ENCODE measurements around the gene UBE3A.
"Not testable (repeated sequence)": the region's sequence is repeated elsewhere in the genome, so short reads cannot be mapped to it uniquely, and the experiment has no call there.

UBE3A gene

DNA sequence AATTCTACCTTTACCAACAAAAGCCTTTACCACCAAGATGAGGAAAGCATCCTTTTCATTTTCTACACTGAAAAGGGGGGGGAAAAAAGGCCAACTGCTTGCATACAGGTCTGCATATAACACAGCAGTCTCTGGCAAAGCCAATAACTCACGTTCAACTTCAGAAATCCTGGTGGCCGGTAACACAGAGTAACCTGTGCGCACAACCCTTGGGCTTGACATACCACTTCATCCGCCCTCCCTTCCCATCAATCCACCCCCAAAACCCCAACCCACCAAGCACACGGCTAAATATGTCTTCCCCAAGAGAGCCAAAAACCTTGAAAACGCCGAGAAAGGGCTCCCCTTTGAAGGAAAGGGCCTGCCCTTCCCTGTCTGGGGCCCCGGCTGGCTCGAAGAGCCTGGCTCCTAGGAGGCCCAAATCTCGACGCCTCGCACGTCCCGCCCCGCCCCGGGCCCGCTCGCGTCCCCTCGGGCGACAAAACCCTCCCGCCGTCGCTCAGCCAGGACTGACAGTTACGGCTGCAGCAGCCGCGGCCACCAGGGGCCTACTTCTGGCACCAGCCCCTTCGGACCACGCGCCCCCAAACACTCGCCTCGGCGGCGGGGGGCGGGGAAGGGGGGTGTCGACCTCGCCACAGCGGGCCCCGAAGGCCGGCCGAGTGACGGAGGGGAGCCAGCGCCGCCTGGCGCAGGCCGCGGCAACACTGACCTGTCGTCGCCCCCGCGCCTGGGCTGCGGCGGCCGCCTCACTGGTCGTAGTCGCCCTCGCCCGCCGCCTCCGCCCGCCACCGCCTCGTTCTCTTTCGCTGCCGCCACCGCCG lies 835 bp downstream of the UBE3A start:
- peak; percentile 32 for DNase-seq (ENCODE audit: low read depth)

DNA sequence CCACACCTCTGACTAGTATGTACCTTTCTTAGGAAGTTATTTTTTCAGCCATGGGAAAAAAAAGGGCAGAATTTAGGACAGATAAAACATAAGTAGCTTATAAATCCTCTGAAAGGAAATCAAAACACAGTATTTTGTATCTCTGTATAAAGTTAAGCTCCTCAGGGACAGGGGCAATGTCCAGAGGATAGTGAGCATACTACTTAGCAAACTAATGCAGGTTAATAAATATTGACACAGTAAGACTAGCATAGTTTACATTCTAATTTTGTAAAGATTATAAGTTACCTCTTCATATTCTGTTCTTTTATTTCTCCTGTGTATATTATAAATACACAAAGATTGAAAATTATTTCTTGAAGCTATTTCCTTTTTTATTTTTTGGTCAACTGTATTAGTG lies 2.1 kb downstream of the UBE3A start:
- DNase-seq (ENCODE audit: low read depth), result no peak

DNA sequence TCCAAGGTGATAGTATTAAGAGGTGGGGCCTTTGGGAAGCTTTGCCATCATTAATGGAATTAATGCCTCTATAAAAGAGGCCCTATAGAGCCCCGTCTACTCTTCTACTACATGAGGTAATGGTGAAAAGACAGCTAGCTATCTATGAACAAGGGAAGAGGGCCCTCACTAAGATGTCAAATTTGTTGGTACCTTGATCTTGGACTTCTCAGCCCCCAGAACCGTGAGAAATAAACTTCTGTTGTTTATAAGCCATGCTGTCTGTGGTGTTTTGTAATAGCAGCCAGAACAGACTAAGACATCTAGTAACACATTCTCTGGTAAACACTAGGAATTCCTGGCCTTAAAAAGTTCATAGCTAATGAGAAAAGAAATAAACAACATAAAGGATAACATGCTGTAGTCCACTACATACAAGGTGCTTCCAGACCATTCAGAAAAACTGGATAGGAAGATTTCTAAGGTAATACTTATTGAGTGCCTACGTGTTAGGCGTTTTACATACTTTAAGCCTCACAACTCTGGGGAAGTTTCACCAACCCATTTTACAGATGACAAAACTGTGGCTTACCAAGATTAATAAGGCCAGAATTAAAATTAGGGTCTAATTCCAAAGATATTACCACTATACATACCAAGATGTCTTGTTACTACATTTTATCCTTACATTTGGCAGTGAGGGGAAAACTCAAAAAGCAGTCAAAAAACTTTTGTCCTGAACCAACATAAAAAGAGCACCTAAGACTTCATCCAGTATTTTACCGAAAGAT lies 3.2 kb downstream of the UBE3A start:
- DNase-seq (ENCODE audit: low read depth), result no peak

DNA sequence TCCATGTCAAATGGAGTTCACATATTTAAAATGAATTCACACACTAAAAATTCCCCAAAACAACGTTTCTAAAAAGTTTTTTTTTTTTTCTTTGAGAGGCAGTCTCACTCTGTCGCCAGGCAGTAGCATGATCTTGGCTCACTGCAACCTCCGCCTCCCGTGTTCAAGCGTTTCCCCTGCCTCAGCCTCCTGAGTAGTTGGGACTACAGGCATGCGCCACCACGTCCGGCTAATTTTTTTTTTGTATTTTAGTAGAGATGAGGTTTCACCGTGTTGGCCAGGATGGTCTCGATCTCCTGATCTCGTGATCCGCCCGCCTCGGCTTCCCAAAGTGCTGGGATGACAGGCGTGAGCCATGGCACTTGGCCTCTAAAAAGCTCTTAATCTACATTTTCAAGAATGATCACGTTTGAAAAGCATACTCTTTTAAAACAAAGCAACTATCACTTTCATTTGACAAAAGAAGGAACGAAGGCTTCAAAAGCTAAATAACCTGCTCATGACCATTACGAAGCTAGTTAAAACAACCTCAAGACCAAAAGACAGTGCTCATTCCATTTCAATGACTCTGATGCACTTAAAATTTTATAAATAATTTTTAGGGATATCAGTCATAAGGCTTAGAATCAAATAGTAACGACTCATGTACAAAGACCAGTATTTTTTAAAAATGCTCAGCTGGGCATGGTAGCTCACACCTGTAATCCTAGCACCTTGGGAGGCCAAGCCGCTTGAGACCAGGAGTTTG lies 5.5 kb downstream of the UBE3A start:
- DNase-seq (ENCODE audit: low read depth), result no peak

DNA sequence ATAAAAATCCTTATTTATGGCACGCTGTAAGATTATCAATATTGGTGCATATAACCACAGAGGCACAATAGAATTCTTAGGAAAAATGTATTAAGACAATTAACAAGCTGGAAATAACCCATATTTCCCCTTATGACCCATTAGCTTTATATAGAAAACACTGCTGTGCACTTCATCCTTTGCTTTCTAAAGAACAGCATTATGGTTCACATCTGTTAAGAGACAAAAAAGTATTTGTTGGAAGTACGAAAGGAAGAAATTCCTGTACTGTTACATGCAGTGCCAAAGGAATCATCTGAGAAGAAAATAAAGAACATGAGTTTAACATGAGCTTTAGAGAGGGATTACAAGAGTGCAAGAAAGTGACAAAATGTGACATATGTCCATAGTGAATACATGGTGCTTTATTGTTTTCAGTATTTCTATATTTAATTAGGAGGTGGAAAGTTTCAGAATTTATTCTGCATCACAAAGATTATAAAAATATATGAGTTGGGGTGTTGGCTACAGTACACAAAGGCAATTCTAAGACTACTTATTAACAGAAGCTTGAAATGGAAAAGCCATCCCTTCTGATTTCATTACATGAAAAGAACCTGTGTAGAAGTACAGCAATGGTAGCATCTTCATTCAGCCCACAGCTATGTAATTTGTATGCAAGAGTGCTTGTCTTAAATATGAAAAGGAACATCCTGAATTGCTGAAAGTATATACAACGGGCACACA lies 6.8 kb downstream of the UBE3A start:
- no peak for DNase-seq (ENCODE audit: low read depth)

DNA sequence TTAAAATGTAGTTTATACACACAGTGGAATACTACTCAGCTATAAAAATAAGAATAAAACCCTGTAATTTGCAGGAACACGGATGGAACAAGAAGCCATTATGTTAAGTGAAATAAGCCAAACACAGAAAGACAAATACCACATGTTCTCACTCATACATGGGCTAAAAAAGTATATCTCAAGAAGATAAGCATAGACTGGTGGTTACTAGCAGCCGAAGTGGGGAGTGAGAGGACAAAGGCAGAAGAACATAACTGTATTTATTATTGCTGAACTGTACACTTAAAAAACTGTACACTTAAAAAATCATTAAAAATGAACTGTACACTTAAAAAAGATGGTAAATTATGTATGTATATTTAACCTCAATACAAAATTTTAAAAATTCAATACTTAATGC lies 11.0 kb downstream of the UBE3A start:
- DNase-seq (ENCODE audit: low read depth), result no peak

DNA sequence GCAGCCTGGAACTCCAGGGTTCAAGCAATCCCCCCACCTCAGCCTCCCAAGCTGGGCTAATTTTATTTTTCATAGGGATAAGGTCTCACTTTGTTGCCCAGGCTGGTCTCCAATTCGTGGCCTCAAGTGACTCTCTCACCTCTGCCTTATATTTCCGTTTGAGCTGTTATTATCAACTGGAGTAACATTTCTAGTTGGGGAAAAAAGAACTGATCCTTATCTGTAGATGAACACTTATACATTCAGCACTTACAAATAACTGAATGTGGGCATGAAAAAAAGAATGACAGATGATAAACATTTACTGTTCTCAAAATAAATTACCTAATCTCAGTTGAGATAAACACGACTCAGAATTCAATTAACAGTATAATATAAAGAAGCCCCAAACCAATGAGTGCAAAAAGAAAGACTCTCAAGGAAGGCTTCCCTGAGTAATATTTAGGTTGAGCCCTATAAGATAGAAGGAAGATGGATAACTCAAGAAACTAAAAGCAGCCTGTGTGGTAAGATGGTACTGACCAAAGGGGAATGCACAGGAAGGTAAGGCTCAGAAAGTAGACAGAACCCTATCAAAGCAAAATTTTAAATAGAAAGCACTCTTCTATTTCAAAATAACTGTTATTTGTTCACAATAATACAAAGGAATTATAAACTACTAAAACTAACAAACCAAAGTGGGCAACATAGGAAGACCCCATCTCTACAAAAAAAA lies 11.8 kb downstream of the UBE3A start:
- DNase-seq (ENCODE audit: low read depth), result no peak

DNA sequence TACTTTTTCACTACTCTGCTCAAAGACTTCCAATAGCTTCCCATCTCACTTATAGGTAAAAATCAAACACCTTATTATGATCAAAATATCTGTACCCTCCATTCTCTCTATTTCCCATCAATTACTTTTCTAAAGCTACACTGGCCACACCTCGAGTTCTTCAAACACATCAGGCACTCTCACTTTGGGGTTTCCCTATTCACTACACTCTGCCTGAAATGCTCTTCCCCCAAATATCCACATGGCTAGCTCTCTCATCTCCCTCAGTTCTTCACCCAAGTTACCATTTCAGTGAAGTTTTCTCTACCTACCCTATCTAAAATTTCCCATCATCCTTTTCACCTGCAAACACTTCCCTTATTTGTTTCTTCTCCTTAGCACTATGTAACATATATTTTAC lies 14.8 kb downstream of the UBE3A start:
- no peak for DNase-seq (ENCODE audit: low read depth)

DNA sequence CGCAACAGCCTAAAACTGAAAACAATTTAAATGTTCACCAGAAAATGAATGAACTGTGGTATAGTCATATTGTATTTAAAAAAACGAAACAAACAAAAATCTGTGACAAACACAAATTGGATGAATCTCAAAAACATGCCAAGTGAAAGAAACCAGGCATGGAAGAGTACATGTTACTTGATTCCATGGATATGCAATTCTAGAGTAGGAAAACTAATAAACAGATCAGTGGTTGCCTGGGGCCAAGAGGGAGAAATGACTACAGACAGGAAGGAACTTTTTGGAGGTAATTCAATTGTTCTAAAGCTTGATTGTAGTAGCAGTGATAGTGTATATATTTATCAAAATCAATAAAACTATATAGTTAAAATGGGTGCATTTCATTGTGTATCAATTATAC lies 16.8 kb downstream of the UBE3A start:
- no peak for DNase-seq (ENCODE audit: low read depth)

DNA sequence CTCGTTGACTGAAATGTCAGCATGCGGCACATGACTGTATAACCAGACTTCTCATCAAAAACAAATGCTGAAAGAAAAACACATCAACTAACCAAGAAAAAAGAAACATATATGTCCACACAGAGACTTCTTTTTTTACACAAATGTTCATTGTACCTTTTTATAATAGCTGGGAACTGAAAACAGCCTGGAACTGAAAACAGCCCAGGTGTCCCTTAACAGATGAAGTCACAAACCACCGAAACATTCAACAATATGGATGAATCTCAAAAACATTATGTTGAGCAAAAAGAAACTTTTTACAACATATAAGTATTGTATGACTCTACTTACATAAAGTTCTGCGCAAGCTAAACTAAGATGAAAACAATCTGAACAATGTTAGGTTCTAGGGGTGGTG lies 20.6 kb downstream of the UBE3A start:
- no peak for DNase-seq (ENCODE audit: low read depth)

DNA sequence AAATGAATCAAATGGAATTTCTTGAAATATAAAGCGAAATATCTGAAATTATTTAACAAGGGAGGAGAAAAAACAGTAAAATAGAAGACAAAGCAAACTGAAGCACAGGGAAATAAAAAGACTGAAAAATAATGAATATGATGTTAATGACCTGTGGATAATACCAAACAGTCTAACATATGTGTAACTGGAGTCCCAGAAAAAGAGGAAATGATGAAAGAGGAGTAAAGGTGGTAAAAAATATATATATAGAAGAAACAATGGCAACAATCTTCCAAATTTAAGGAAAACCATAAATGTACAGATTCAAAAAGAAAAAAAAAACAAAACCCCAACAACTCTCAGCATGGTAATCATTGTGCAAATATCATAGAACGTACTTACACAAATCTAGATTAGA lies 21.2 kb downstream of the UBE3A start:
- DNase-seq (ENCODE audit: low read depth), result no peak

DNA sequence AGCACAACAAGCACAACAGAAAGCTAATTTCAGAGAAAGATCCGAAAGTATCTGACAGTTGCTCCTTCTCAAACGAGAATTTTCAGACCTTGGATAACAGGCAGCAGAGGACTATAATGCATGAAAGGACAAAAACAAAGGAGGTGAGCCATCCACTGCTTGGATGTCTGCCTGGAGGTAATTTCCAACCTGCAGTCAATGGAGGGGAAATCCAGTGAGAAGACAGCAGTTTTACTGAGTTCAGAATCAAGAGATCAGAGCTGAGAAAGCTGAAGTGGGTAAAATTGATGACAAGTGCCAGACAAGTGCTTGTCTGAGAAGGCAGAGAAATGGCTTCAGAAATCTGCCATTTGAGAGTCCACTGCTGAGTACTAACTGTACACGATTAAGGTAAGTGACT lies 22.1 kb downstream of the UBE3A start:
- no peak for DNase-seq (ENCODE audit: low read depth)

DNA sequence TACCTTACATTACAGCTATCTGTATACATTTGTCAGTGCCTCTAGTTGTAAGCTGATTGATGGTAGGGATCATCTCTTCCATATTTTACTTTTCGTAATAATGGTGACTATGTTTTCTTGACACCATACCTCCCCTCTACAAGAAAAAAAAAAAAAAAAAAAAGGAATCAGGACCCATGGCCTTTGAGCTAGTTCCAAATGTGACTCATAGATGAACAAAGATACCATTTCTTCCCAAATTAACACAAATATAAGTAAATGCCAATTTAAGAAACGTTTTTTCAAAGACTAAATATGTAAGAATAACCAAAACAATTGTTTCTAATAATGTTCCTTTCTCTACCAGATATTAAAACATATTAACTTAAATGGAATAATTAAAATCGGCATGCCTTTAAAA lies 23.1 kb downstream of the UBE3A start:
- DNase-seq (ENCODE audit: low read depth), result no peak

DNA sequence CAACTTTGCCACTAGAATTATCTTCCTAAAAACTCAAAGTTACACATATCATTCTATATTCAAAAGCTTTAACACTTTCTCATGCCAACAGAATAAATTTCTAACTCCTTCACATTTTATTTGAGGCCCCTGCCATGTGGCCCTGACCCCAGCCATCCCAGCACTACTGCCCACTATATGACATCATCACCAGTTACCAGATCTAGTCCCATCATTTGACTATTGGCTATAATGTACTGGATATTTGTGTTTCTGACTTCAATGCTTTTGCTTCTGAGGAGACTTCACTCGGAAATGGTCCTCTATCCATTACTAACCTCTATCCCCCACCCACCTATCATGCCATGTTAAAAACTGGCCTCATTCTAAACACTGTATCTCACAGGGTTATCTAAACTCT lies 23.6 kb downstream of the UBE3A start:
- DNase-seq (ENCODE audit: low read depth), result no peak

DNA sequence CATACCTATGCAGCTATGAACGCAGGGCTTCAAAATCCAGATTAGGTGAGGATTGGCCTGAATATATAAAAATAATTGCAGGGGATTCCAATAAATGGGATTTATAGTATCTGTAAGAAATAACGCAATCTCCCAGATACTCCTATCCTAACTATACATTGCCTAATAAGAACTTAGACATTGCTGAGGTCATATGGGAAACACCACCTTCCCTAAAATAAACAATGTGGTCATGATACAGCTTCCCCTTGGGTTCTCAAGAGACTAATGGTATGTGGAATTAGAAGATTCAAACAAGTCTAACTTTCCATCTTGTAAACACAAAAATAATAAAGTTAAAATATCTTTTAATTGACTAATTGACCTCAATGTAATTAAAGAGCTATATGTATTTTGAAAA lies 28.2 kb downstream of the UBE3A start:
- no peak for DNase-seq (ENCODE audit: low read depth)

DNA sequence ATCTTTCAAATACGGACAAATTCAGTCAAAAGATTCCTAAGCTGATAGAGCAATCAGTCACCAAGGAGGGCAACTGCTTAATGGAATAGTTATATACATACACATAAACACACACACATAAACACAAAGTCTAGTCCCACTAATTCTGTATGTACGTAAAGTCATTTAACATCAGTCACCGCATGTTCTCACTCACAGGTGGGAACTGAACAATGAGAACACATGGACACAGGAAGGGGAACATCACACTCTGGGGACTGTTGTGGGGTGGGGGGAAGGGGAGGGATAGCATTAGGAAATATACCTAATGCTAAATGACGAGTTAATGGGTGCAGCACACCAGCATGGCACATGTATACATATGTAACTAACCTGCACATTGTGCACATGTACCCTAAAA lies 29.1 kb downstream of the UBE3A start:
- DNase-seq (ENCODE audit: low read depth), result not testable (repeated sequence)

DNA sequence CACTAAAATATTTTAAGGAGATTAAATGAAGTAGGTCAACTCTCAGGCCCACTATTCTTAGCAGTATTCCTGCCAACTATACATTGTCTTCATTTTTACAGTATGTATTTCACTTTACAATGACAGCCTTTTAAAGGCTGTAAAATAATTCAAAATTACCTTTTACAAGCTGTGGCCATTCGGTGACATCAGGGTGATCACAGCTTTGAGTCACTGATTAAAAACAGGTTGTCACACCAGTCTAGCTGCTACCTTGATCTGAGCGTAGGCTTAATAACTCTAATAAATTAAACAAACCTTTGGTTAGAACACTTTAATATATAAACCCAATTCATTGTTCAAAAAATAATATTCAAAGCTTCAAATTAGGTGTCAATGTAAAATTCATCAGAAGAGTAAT lies 29.9 kb downstream of the UBE3A start:
- no peak for DNase-seq (ENCODE audit: low read depth)

DNA sequence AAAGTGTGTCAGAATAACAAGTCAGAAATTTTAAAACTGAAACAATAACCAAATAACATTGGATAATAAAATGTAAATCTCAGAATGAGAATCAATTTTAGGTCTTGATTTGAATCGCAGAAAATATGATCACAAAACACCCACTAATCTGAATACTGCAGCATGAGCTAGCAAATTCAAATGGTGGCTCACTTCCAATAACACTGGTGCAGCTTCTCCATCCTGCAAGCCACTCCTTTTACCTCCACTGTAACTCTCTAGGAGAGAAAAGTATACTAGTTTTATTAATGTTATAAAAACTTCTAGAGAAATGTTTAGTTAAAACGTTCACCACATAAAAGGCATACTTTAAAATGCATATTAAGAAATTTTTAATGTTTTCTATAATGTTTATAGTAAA lies 30.4 kb downstream of the UBE3A start:
- DNase-seq (ENCODE audit: low read depth), result no peak

DNA sequence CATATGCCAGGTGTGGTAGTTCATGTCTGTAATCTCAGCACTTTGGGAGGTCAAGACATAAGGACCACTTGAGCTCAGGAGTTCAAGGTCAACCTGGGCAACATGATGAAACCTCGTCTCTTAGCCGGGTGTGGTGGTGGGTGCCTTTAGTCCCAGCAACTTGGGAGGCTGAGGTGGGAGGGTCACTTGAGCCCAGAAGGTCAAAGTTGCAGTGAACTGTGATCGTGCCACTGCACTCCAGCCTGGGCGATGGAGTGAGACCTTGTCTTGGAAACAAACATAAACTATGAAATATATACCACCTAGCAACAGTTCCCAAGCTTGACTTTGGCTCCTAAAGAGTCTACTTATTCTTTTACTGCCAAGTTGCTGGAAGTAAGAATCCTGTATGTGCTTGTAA lies 30.9 kb downstream of the UBE3A start:
- no peak for DNase-seq (ENCODE audit: low read depth)

DNA sequence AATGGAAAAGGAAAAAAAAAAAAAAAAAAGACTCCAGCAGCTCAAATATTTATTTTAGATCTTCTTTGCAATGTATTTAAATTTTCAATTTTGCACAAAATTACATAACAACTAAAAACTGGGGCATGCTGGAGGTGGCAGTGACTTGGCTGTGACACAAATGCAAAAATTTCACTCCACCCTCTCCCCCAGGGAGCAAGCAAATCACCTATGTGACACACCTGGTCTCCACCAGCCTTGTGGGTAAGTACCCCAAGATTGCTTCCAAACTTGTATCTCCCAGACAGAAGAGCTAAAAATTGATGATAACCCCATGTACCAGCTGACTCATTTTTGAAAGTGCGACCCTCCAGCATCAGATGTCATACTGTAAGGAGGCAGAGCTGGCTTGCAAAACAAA lies 32.0 kb downstream of the UBE3A start:
- DNase-seq (ENCODE audit: low read depth), result no peak

DNA sequence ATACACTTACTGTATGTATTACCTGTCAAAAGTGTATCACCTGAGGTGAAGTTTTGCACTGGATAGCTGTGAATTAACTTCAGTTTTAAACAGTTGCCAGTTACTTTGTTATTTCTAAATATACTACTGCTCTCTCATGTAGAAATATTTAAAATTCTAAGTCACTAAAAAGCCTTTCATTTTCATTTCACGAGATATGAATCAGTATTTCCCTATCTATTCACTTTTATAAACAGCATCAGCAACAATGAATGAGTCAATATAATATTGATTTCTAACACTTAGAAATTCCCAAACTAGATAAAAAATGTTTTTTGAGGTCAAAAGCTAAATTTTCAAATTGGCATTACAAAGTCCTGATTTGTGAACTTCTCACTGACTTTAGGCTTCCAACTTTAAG lies 32.6 kb downstream of the UBE3A start:
- DNase-seq (ENCODE audit: low read depth), result no peak

DNA sequence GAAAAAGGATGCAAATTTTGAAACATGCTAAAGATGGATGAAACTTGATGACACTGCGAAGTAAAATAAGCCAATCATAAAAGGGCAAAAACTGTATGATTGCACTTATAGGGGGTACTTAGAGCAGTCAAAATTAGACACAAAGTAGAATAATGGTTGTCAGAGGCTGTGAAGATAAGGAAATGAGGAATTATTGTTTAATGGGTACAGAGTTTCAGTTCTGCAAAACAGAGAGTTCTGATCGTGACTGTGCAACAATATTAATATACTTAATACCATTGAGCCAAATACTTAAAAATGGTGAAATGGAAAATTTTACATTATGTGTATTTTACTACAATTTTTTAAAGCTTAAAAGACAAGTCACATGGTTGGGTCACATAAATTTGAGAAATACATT lies 35.1 kb downstream of the UBE3A start:
- DNase-seq (ENCODE audit: low read depth), result no peak
